Testis (tissue), 3 donors: Measurements from ENCODE around the gene HIPK2. TPM values are rescaled to one million over a fixed set of nuclear protein-coding genes. Genes with fewer than 3 reads are reported as not detected.

ENCODE experiments used
- DNase-seq: peaks from one replicate; pipeline ENCODE4 v3.0.0-alpha.2; 2019
- H3K27ac ChIP-seq, 2 donors: fragments of 200-600 bp; sonication (generic); one replicate each; pipeline ENCODE4 v1.5.1; 2019
- H3K27me3 ChIP-seq: fragments of 200-600 bp; sonication (generic); one replicate; pipeline ENCODE4 v1.5.1; 2019
- H3K36me3 ChIP-seq: fragments of 200-600 bp; sonication (generic); one replicate; pipeline ENCODE4 v1.5.1; 2017; ENCODE audit warnings: low read depth; ENCODE audit errors: missing control alignments
- H3K4me1 ChIP-seq: fragments of 200-600 bp; sonication (generic); one replicate; pipeline ENCODE4 v1.5.1; 2019
- H3K4me3 ChIP-seq, 2 donors: fragments of 200-600 bp; sonication (generic); one replicate each; pipeline ENCODE4 v1.5.1; 2017 to 2019
- H3K9me3 ChIP-seq: fragments of 200-600 bp; sonication (generic); one replicate; pipeline ENCODE4 v1.5.1; 2017
- POLR2A ChIP-seq: fragments of 450-650 bp; IDR thresholded peaks from one replicate; pipeline ENCODE4 v1.6.1; 2017; ENCODE audit warnings: antibody characterized with exemption, mild to moderate bottlenecking, moderate library complexity
- WGBS, 2 donors: methylation state at CpG; one replicate each; pipeline ENCODE4 v1.1.5; 2018; 5-methylcytosine and 5-hydroxymethylcytosine counted together
- intact Hi-C: fragments of 100-400 bp; cut with DNase I; formaldehyde crosslinking; loops from one replicate; pipeline ENCODE4 v1.15.1; 2023; ENCODE audit warnings: low total_unique reads
- polyA plus RNA-seq: library from polyadenylated mRNA; stranded (reverse); fragments of 350-450 nt; fragmentation: Illumina TruSeq; extraction: RNeasy Lipid Tissue Mini Kit (QIAGEN cat#74804); gene quantifications from one replicate; pipeline ENCODE4 v1.2.3, GENCODE V29; 2014; ENCODE audit warnings: low read depth, low replicate concordance; ENCODE audit not compliant: insufficient read depth
- total RNA-seq, 2 donors: library from RNA; depleted of rRNA; stranded (reverse); fragments of >200 nt; gene quantifications; one replicate each; pipeline ENCODE4 v1.2.3, GENCODE V29; 2016
- TF ChIP-seq, protein P1 (sequence below), 3 experiments: fragments of 450-650 bp in 2 of 3; fragments of 200-600 bp in 1 of 3; sonication (generic) in 1 of 3; IDR thresholded peaks; one replicate each; pipeline ENCODE4 v1.5.1; 2016 to 2019; ENCODE audit warnings: antibody characterized with exemption in 3 of 3, mild to moderate bottlenecking in 2 of 3, moderate library complexity in 1 of 3

Gene HIPK2
- total and polyA plus RNA-seq, 3 donors from 2014 or later = 6.3 to 22.4 (median 17.8) TPM

DNA sequence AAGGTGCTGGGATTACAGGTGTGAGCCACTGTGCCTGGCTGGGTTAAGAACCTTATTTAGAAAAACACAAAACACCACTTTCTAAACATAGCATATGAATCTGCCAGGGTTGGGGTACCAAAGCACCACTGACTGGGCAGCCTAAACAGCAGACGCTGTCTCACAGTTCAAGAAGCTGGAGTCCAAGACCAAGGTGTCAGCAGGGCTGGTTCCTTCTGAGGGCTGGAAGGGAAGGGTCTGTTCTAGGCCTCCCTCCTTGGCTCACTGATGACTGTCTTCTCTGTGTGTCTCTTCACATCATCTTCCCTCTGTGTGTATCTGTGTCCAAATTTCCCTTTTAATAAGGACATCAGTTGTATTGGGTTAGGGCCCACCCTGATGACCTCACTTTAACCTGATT, 49.6 kb downstream of the HIPK2 start:
- Histone ChIP-seq H3K9me3 (no peaks in the 10 kb centered on the region), H3K4me1 (peaks cover 18% of the 10 kb centered on the region), H3K4me3 (no peak overlapping the region), H3K36me3 (no peaks in the 10 kb centered on the region), H3K27me3 (no peaks in the 10 kb centered on the region), H3K27ac (no peak overlapping the region)
- 91 to 93% methylated on average over 1 of the region's 1 CpG for WGBS, 2 donors
- no peak for DNase-seq
- intact Hi-C loops = no loop called here
- no peak for TF ChIP-seq POLR2A
- TF ChIP-seq, protein P1, sequence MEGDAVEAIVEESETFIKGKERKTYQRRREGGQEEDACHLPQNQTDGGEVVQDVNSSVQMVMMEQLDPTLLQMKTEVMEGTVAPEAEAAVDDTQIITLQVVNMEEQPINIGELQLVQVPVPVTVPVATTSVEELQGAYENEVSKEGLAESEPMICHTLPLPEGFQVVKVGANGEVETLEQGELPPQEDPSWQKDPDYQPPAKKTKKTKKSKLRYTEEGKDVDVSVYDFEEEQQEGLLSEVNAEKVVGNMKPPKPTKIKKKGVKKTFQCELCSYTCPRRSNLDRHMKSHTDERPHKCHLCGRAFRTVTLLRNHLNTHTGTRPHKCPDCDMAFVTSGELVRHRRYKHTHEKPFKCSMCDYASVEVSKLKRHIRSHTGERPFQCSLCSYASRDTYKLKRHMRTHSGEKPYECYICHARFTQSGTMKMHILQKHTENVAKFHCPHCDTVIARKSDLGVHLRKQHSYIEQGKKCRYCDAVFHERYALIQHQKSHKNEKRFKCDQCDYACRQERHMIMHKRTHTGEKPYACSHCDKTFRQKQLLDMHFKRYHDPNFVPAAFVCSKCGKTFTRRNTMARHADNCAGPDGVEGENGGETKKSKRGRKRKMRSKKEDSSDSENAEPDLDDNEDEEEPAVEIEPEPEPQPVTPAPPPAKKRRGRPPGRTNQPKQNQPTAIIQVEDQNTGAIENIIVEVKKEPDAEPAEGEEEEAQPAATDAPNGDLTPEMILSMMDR (IDR thresholded peaks at IDR 0.05) = no peak

DNA sequence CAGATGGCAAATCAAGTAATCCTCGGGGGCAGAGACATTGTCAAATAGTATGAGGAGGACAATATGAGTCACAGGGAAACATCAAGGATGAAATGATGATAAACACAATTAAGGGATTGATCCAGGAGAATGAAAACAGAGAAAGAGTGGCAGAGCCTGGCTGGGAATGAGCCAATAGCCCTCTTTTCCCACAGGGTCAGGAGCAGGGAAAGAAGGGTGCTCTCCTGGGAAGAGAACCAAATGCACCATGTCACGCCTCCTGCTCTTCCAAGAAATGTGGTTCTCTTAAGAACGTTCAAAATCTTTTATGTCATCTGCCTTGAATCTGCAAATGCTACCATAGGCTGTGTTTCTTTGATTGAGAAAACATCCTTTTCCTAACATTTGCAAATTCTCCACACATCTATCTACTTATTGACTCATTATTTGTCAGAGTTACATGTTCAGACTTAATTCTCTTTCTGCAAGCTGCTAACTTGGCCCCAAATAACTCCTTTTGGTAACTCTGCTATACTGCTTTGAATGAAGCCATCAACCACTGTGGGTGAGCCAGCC, 50.6 kb downstream of the HIPK2 start:
- peaks cover 15% of the 10 kb centered on the region for H3K4me1 ChIP-seq
- intact Hi-C loops = no loop called here
- no peak for DNase-seq
- 80% methylated on average over 3 of the region's 3 CpGs for WGBS, 2 donors
- H3K36me3 ChIP-seq = no peaks in the 10 kb centered on the region
- no peaks in the 10 kb centered on the region for H3K9me3 ChIP-seq
- TF ChIP-seq POLR2A = no peak
- TF ChIP-seq, protein P1 (IDR thresholded peaks at IDR 0.05) = no peak
- H3K27me3 ChIP-seq = no peaks in the 10 kb centered on the region
- H3K4me3 ChIP-seq = no peak overlapping the region
- H3K27ac ChIP-seq = peak overlapping the region in 1 of 2 donors; percentile 1

DNA sequence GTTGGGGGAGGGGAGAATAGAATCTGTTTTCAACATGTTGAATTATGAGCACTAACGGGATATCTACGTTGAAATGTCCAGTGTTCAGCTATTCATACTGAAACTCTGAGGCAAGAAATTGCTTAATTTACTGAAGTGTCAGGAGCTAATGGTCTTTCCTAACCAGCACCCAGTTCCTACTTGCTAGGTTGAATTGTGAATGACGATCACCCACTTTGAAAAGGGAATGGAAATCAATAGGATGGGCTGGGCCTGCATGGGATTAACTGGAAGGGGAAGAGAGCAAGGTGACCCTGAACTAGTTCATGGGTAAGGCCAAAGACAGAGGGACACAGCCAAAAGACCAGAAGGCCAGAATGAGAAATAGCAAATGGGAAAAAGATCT, 51.3 kb downstream of the HIPK2 start:
- no peak for TF ChIP-seq POLR2A
- TF ChIP-seq, protein P1 (IDR thresholded peaks at IDR 0.05) = no peak
- H3K36me3 ChIP-seq = no peaks in the 10 kb centered on the region
- WGBS, 2 donors = 93 to 95% methylated on average over 3 of the region's 3 CpGs
- no peak for DNase-seq
- no peaks in the 10 kb centered on the region for H3K9me3 ChIP-seq
- no peak overlapping the region for H3K4me3 ChIP-seq
- peaks cover 8% of the 10 kb centered on the region for H3K4me1 ChIP-seq
- intact Hi-C loops = no loop called here
- no peaks in the 10 kb centered on the region for H3K27me3 ChIP-seq
- peak overlapping the region in 1 of 2 donors; percentile 1 for H3K27ac ChIP-seq

DNA sequence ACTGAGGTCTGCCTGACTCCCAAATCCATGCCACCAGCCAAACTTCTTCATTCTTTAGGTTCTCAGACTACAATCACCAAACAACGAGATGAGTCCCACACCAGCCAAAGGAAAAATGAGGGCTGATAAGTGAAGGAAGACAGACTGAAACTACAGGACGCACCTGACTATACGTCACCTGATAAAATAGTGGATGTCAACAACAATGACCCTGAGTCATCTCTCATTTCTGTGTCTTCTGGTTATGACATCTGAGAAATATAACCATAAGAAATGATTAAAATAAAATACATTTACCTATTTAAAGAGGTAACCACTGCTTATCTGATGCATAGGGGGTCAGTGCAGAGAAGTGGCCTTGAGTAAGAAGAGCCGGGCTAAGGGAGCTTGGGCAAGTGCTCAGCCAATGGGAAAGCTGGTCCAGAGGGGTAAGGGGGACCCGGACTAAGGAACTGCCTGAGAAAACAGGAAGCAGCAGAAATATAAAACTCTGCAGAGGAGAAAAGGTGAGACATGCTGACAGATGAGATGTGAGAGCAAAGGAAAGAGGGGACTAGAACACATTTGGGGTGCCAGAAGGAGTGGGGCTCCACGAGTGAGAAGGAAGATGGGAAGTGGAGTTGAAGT, 51.8 kb downstream of the HIPK2 start:
- H3K4me3 ChIP-seq = no peak overlapping the region
- no peak overlapping the region for H3K27ac ChIP-seq
- WGBS, 2 donors = 83 to 87% methylated on average over 6 of the region's 6 CpGs
- H3K36me3 ChIP-seq = no peaks in the 10 kb centered on the region
- intact Hi-C loops = no loop called here
- TF ChIP-seq, protein P1 (IDR thresholded peaks at IDR 0.05) = no peak
- no peak for TF ChIP-seq POLR2A
- H3K27me3 ChIP-seq = no peaks in the 10 kb centered on the region
- H3K4me1 ChIP-seq = peaks cover 3% of the 10 kb centered on the region
- H3K9me3 ChIP-seq = no peaks in the 10 kb centered on the region
- no peak for DNase-seq

DNA sequence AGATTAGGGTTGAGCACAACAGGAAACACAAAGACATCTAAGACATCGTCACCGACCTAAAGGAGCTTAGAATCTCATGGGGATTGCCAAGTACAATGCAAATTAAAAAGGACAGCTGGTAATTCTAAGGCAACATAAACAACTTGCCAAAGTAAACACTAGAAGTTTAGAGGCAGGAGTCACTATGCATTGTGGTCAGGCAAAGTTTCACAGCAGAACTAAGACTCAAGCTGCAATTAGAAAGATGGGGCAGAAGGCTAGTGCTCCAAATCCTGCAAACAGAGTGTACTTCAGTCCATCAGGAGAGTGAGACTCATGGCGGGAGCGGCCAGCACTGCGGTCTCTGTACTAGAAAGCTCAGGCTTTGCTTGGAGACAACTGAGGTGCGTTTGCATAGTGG, 52.7 kb downstream of the HIPK2 start:
- DNase-seq = no peak
- Histone ChIP-seq H3K27ac (no peak overlapping the region), H3K4me1 (no peaks in the 10 kb centered on the region), H3K9me3 (no peaks in the 10 kb centered on the region), H3K27me3 (no peaks in the 10 kb centered on the region), H3K36me3 (no peaks in the 10 kb centered on the region), H3K4me3 (no peak overlapping the region)
- intact Hi-C loops = no loop called here
- TF ChIP-seq, protein P1 (IDR thresholded peaks at IDR 0.05) = no peak
- TF ChIP-seq POLR2A = no peak
- 79% methylated on average over 6 of the region's 6 CpGs for WGBS, 2 donors
